HG03175 (cell line): Measurements from ENCODE around the gene ATF7.
"Not testable (repeated sequence)": the region's sequence is repeated elsewhere in the genome, so short reads cannot be mapped to it uniquely, and the experiment has no call there.

Experiments used
- ATAC-seq: cut with Tn5 transposase; IDR thresholded peaks from one replicate; pipeline ENCODE4 v1.9.1; 2021; ENCODE audit warnings: mild to moderate bottlenecking, moderate library complexity; ENCODE audit not compliant: unreplicated experiment

The ATF7 gene

DNA sequence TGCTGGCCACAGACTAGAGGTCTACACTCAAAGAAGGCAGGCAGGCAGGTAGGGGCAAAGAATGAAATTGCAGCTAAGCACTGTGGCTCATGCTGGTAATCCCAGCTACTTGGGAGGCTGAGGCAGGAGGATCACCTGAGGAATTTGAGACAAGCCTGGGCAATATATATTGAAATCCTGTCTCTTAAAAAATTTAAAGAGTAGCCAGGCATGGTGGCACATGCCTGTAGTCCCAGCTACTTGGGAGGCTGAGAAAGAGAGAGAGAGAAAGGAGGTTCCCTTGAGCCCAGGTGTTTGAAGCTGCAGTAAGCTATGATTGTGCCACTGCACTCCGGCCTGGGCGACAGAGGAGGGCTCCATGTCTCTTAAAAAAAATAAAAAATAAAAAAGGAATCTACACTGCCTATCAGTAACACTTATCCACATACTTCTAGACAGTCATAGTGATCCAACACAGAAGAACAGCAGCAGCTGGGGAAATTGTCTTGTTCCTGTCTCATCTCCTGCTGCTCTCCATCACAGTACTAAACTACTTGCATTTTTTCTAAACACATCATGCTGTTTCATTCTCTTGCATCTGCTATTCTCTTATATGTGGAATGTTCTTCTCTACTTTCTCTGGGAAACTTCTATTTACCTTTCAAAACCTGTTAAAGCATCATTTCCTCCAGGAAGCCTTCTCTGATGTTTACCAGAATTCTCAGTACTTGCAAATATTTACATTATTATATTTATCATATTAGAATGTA lies 57.2 kb downstream of the ATF7 start:
- ATAC-seq = no peak

DNA sequence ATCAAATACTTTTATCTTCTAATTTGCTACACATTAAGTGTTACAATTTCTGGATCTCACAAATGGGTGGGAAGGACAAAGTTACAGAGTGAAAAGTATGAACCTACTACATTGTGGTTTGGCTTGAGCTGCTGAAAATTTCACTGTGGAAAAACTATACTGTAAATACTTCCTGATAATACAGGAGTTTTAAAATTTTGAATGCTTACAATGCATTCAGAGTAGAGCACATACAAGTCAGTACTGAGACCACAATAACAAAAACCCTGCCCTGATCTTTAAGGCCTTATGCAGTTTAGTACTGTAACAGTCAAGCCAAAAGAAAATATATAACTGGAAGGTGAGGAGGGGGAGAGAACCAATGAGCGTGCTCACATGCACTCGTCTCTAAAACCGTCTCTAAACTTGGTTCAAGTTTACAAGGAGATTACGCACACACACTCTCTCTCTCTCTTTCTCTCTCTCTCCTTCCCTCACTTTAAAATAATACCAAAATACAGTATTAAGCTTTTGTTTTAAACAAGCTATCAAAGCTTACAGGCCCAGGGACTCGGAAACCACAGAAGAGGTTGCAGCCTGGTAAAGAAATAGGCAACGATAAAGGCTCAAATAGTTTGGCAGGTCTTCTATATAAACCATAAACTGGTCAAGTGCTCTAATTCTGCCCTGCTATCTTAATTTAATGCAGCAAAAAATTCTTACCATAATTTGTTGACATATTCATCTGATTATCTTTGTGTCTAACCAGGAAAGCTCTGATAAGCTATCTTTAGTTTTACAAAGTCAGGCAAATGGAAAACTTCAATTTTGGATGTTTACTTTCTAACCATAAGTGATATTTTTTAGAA lies 58.0 kb downstream of the ATF7 start:
- no peak for ATAC-seq

DNA sequence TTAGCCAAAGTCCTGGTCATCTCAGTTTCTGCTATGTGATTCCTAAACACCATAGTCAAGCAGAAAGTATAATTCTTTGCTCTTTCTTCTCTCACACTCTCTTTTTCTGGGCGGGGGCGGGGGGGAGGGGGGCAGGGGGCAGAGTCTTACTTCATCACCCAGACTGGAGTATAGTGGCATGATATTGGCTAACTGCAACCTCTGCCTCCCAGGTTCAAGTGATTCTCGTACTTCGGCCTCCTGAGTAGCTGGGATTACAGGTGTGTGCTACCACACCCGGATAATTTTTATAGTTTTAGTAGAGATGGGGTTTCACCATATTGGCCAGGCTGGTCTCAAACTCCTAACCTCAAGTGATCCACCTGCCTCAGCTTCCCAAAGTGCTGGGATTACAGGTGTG lies 60.8 kb downstream of the ATF7 start:
- not testable (repeated sequence) for ATAC-seq

DNA sequence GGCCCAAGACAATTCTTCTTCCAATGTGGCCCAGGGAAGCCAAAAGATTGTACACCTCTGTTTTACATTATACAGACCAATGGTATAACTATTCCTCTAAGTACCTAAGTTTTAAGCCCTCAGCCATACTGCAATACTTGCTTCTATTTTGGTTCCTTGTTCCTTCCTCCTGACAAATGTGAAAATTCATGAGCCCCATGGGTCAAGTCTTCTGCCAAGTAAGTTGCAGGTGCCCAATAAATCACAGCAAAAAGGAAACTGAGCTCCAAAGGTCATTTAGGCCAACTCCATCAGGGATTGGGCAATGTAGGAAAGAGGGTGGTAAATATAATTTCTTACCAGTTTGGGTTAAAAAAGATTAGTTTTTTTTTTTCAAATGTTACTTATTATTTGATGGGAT lies 61.2 kb downstream of the ATF7 start:
- no peak for ATAC-seq

DNA sequence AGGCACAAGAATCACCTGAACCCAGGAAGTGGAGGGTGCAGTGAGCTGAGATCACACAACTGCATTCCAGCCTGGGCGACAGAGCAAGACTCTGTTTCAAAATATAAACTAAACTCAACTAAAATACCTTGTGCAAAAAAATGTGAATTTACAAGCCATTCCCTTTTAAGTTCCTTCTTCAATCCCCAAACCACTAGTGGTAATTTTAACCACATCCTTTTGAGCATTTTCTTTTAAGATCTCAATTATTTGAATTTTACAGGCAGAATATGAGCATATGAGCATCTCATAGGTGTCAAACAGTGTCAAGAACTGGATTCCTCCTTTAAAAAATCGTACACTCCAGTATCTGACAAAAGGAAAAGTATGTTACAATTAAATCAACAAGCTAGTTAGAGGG lies 61.9 kb downstream of the ATF7 start:
- ATAC-seq = no peak

DNA sequence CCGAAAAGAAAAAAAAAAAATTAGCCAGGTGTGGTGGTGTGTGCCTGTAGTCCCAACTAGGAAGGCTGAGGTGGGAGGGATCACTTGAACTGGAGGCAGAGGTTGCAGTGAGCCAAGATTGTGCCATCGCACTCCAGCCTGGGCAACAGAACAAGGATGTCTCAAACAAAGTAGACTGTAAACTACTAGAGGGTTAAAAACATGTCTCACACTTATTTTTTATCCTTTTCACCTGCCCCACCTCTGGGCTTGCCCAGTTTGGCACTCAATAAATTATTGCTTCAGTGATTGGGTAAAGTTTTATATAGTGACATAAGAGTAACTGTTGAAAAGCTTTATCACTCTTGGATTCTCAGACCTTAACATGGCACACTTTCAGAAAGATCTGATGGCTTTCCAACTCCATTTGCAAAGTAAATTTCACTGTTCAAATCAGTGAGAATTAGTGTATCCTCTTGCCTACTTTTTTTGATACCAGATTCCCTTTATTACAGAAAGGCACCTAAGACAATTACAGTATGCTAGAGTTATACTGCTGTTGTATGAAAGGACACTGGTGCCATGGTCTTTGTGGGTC lies 62.6 kb downstream of the ATF7 start:
- no peak for ATAC-seq

DNA sequence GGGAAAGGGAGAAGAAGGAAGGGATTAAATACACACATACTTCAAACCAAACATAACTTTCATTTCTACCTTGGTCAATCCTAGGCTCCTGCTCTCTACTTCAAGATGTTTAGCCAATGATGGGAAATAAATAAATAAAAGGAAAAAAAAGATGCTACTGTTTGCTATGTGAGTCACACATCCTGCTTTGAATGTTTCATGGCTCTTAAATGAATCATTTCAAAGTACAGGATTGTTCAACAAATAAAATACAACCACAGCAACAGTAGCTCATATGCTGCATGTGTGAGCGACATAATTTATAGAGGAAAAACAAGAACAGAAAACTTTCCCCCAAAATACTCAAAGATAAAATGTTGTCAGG lies 64.6 kb downstream of the ATF7 start:
- no peak for ATAC-seq

DNA sequence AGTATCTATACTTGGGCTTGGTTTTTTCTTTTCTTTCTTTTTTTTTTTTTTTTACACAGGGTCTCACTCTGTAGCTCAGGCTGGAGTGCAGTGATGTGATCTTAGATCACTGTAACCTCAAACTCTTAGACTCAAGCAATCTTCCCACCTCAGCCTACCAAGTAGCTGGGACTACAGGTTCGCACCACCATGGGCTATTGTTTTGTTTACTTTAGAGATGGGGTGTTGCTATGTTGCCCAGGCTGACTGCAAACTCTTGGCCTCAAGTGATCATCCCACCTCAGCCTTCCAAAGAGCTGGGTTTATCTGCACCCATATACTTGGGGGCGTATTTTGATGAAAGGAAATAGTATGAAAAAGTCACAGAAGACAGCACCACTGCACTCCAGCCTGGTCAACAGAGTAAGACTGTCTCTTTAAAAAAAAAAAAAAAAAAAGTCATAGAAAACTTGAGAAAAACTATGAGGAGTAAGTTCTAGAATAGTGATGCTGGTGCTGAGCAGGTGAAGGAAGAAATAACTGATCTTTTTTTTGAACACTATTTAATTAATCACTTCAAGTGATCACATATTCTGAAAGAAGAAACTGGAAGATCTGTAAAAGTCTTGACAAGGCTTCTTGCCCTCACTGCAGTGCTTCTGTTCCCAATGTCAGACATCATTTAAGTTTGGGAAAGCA lies 65.1 kb downstream of the ATF7 start:
- no peak for ATAC-seq

DNA sequence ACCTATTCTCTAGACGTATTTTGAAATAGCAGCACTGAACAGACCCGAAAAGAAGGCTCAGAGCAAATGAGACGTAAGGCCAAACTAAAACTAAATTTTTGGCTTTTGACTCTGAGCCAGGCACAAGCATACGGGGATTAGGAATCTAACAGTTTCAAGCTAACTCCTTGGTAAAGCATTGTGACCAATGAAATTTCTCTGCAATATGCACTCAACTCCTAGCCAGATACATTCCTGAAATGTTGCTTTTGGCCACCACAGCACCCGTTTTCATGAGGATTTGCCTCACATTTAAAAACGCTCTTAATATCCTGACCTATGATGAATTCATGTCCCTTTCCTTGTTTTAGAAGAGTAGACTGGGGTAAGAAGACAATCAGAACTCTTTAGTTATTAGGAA lies 65.8 kb downstream of the ATF7 start:
- ATAC-seq = no peak

DNA sequence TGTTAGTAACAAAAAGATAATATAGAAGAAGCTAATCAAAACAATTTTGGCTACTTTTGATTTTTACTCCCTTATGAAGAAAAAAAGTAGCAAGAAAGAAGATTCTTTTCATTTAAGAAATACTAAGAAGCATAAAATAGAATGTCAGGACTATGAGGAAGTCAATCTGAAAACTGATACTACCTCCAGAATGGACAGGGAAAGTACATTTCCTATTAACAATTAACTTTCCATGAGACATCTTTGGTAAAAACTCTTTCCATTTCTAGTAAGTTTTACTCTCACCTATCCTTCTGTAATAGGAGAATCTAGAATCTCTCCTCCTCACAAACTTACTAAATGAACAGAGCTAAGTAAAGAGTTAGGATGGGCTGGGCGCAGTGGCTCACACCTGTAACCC lies 67.6 kb downstream of the ATF7 start:
- no peak for ATAC-seq

DNA sequence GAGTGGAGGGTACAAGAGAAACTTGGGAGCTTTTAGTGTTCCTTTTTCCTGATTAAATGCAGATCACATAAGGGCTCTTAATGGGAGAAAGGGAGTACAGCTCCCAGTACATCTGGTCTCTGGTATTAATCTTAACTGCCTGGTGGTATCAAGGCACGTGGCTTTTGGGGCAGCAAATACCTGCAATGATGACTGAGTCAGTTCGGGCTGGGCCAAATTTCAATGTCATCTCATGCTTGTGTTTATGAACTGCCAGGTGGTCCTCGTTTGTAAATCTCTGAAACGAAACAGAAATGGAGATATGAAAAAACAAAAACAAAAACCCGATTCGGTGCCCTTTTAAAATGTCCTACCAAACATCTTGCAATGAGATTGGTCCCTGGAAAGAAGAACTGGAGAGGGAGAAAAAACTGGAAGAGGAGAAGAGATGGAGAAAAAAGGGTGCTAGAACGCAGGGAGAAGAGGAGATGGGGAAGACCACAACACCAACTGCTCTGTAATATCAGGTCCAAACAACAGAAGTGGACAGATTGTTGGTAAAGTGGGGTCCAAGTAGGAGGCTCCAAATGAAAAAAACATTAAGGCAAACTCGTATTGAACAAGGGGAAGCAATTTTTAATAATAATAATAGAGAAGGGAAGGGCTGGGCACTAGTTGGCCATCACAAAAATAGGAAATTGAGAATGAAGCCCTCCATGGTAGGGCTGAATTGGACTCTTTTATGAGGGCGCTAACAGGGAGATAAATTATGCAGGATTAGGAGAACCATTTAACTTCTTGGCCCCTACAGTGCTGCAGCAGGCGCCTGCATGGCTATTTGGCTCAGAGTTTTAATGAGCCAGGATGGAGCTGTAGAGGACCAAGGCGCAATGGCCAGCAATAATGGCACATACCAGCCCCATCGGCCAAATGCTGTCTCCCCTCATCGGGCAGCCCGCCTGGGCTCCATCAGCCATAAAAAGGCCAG lies 73.5 kb downstream of the ATF7 start:
- ATAC-seq = no peak

DNA sequence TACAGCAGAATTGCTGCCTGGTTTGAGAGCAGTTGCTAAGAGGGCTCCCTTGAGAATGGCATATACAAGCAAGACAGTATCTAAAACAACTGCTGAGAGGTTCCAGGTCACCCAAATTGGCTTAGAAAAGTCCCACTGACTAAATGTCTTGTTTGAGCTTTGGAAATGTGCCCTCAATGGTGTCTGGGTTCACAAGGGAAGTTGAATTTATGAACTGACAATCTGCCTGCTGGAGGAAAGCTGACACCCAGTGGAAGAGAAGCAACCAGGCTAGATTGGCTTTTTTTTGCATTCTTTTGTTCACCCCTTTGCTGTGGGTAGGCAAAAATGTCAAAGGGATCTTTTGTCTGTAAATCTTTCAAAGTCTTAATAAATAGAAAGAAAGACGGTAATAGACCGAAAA lies 74.3 kb downstream of the ATF7 start:
- ATAC-seq = no peak

DNA sequence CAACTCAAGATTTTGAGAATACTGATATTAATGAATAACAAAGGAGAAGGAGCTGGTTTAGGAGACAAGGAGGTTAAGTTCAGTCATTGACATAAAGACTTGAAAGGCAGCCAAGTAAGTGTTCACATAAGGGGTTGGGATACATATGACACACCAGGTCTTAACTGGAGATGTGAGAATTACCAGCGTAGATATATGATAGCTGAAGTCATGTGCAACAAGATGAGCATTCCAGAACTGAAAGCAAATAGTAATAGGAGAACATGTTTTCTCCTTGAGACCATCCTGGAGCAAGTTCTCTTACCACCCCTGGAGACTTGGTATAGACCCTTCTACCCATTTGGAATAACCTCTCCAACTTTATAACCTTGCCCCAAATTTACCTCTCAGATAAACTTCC lies 75.6 kb downstream of the ATF7 start:
- no peak for ATAC-seq

DNA sequence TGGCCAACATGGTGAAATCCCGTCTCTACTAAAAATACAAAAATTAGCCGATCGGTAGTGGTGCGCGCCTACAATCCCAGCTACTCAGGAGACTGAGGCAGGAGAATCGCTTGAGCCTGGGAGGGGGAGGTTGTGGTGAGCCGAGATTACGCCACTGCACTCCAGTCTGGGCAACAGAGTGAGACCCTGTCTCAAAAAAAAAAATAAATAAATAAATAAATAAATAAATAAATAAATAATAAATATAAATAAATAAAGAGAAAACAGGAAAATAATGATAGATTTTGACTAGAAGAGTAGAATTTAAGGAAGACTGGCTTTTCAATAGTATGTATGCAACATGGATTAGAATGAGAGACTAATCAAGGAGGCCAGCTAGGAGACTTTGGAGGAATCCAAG lies 76.1 kb downstream of the ATF7 start:
- not testable (repeated sequence) for ATAC-seq

DNA sequence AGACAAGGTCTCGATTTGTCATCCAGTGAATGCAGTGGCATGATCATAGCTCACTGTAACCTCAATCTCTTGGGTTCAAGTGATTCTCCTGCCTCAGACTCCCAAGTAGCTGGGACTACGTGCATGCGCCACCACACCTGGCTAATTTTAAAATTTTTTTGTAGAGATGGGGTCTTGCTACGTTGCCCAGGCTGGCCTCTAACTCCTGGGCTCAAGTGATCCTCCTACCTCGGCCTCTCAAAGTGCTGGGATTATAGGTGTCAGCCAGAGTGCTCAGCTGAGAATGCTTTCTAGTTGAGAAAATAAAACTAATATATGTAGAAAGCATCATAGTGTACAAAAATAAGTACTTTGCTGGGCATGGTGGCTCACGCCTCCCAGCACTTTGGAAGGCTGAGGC lies 77.8 kb downstream of the ATF7 start:
- not testable (repeated sequence) for ATAC-seq

DNA sequence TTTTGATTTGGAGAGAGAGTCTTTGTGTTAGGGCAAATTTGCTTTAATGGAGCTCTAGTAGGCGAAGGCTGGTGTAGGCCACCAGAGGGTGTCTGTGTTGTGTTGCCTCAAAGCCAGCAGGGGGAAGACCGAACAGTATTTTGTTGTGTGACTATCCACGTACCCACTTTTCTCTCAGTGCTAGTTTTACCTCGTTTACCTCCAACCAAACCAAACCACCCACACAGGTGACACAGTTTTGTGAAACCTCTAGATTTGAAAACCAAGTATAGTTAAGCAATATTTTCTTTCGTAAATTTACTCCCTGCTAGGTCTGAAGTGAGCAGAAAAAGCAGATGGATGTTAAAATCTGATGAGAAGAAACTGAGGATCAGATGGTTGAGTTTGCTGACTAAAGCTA lies 82.6 kb downstream of the ATF7 start:
- ATAC-seq = no peak

DNA sequence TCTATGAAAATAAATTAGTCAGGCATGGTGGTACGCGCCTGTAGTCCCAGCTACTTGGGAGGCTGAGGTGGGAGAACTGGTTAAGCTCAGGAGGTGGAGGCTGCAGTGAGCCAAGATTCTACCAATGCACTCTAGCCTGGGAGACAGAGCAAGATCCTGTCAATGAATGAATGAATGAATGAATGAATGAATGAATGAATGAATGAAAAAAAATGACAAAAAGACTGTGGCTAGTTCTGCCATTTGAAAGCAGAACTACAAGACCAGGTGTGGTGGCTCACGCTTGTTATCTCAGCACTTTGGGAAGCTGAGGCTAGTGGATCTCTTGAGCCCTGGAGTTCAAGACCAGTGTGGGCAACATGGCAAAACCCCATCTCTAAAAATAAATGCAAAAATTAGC lies 86.7 kb downstream of the ATF7 start:
- no peak for ATAC-seq

DNA sequence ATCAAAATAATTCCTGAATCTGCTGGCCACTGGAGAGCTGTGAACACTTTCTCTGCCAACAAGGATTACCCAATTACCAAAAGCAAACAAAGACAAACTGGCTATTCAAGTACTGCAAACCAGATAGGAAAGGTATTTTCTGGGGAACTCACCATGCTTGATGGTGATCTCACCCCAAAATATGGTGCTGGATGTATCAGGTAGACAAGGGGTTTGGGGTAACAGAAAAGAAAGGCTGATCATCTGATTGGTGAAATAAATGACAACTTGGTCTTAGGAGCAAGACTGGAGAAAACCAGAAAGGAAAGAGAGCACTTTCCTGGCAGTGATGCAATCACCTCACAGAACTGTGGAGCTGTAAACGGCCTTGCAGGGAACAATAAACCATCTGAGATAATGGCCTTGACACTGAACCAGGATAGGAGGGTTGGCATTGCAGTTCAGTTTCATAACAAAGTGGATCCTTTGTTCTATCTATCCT lies 87.9 kb downstream of the ATF7 start:
- ATAC-seq = no peak

DNA sequence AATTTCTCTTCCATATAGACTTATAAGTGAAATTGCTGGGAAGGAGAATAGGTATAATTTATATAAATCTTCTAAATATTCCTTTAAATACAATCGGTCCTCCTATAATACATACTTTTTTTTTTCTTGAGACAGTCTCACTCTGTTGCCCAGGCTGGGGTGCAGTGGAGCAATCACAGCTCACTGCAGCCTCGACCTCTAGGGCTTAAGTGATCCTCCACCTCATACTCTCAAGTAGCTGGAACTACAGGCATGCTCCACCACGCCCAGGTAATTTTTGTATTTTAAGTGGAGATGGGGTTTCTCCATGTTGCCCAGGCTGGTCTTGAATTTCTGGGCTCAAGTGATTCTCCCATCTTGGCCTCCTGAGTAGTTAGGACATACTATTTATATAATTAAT lies 89.2 kb downstream of the ATF7 start:
- ATAC-seq = no peak

DNA sequence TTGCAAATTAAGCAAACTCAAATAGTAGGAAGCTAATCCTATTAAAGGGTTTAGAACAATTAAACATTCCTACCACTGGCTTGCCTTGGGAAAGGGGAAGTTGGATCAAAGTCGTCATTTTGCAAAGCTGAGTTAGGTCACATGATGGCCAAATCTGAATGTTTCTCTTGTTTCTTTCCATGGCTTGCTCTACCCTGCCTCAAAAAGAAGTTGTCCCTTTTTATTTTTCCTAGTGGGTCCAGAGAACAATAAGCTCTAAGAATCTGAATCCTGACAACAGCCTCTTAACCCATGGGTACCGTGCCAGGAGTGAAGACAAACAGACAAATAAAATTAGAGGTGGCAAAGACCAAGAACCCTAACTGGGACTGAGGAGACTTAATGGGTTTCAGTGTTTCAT lies 92.7 kb downstream of the ATF7 start:
- no peak for ATAC-seq
